H9 (cell line): Measurements from ENCODE around the gene GSX1. TPM values are rescaled to one million over a fixed set of nuclear protein-coding genes. Genes with fewer than 3 reads are reported as not detected.

ENCODE experiments used
- DNase-seq: peaks from one replicate; pipeline ENCODE4 v3.0.0-alpha.2; 2017
- H2AFZ ChIP-seq: one replicate; pipeline ENCODE4 v1.6.1; 2013; ENCODE audit warnings: mild to moderate bottlenecking, low read length, control low read depth, moderate library complexity
- H2AK5ac ChIP-seq: 2 replicates; pipeline ENCODE4 v1.6.1; 2013; ENCODE audit warnings: low read length, control low read depth, mixed read lengths; ENCODE audit not compliant: insufficient read length
- H2BK120ac ChIP-seq: one replicate; pipeline ENCODE4 v1.6.1; 2013; ENCODE audit warnings: low read depth, mild to moderate bottlenecking, low read length, control low read depth, inconsistent platforms; ENCODE audit not compliant: poor library complexity, severe bottlenecking
- H2BK12ac ChIP-seq: 2 replicates; pipeline ENCODE4 v1.6.1; 2013; ENCODE audit warnings: low read length, control low read depth, mixed read lengths, low read depth; ENCODE audit not compliant: insufficient read length
- H2BK15ac ChIP-seq: 2 replicates; pipeline ENCODE4 v1.6.1; 2013; ENCODE audit warnings: low read depth, low read length, control low read depth
- H2BK20ac ChIP-seq: one replicate; pipeline ENCODE4 v1.6.1; 2013; ENCODE audit warnings: low read depth, mild to moderate bottlenecking, low read length, control low read depth, inconsistent platforms; ENCODE audit not compliant: poor library complexity, severe bottlenecking
- H2BK5ac ChIP-seq: 2 replicates; pipeline ENCODE4 v1.6.1; 2013; ENCODE audit warnings: low read length, control low read depth, mixed read lengths; ENCODE audit not compliant: insufficient read length
- H3K14ac ChIP-seq: 2 replicates; pipeline ENCODE4 v1.6.1; 2013; ENCODE audit warnings: low read length, control low read depth; ENCODE audit not compliant: insufficient read depth
- H3K18ac ChIP-seq: 2 replicates; pipeline ENCODE4 v1.6.1; 2013; ENCODE audit warnings: low read depth, mild to moderate bottlenecking, mixed read lengths, low read length, control low read depth; ENCODE audit not compliant: insufficient read length
- H3K23ac ChIP-seq: 2 replicates; pipeline ENCODE4 v1.6.1; 2013; ENCODE audit warnings: low read length, control low read depth, mixed read lengths, low read depth; ENCODE audit not compliant: insufficient read length
- H3K23me2 ChIP-seq: 2 replicates; pipeline ENCODE4 v1.6.1; 2013; ENCODE audit warnings: low read depth, mild to moderate bottlenecking, mixed read lengths, low read length, control low read depth; ENCODE audit not compliant: insufficient read length, poor library complexity, severe bottlenecking
- H3K27ac ChIP-seq: 2 replicates; pipeline ENCODE4 v1.5.1; 2013; ENCODE audit warnings: low read length, control low read depth, mixed read lengths, low read depth; ENCODE audit not compliant: insufficient read length
- H3K27me3 ChIP-seq: 2 replicates; pipeline ENCODE4 v1.6.1; 2013; ENCODE audit warnings: low read length, control low read depth, inconsistent platforms; ENCODE audit not compliant: insufficient read depth
- H3K4ac ChIP-seq: 2 replicates; pipeline ENCODE4 v1.6.1; 2013; ENCODE audit warnings: low read depth, mild to moderate bottlenecking, control low read depth, inconsistent platforms, low read length, moderate library complexity
- H3K4me1 ChIP-seq: 2 replicates; pipeline ENCODE4 v1.6.1; 2013; ENCODE audit warnings: low read length, control low read depth, inconsistent platforms; ENCODE audit not compliant: insufficient read depth
- H3K4me2 ChIP-seq: 2 replicates; pipeline ENCODE4 v1.6.1; 2013; ENCODE audit warnings: low read length, control low read depth, mixed read lengths; ENCODE audit not compliant: insufficient read length, insufficient read depth
- H3K56ac ChIP-seq: 2 replicates; pipeline ENCODE4 v1.6.1; 2013; ENCODE audit warnings: low read depth, mild to moderate bottlenecking, mixed read lengths, low read length, control low read depth; ENCODE audit not compliant: insufficient read length
- H3K79me1 ChIP-seq: 2 replicates; pipeline ENCODE4 v1.6.1; 2013; ENCODE audit warnings: low read depth, mild to moderate bottlenecking, moderate library complexity, low read length, control low read depth, inconsistent platforms; ENCODE audit not compliant: insufficient read depth, poor library complexity, severe bottlenecking
- H3K79me2 ChIP-seq: 2 replicates; pipeline ENCODE4 v1.6.1; 2013; ENCODE audit warnings: low read length, control low read depth, inconsistent platforms; ENCODE audit not compliant: insufficient read depth
- H3K9ac ChIP-seq: 2 replicates; pipeline ENCODE4 v1.6.1; 2013; ENCODE audit warnings: low read length, control low read depth, mixed read lengths; ENCODE audit not compliant: insufficient read length; ENCODE audit errors: extremely low read depth
- H3K9me3 ChIP-seq: one replicate; pipeline ENCODE4 v1.6.1; 2013; ENCODE audit warnings: low read depth, low read length, inconsistent platforms; ENCODE audit not compliant: control insufficient read depth
- H3T11ph ChIP-seq: one replicate; pipeline ENCODE4 v1.6.1; 2013; ENCODE audit warnings: mild to moderate bottlenecking, low read length, control low read depth, inconsistent platforms
- H4K20me1 ChIP-seq: one replicate; pipeline ENCODE4 v1.6.1; 2013; ENCODE audit not compliant: control insufficient read depth, insufficient read length, insufficient read depth
- H4K5ac ChIP-seq: 2 replicates; pipeline ENCODE4 v1.6.1; 2013; ENCODE audit warnings: low read depth, mild to moderate bottlenecking, mixed read lengths, low read length, control low read depth; ENCODE audit not compliant: insufficient read length
- H4K8ac ChIP-seq: replicated peaks from 2 replicates; pipeline ENCODE4 v1.6.1; 2013; ENCODE audit warnings: low read length, control low read depth, mixed read lengths, low read depth; ENCODE audit not compliant: insufficient read length
- H4K91ac ChIP-seq: 2 replicates; pipeline ENCODE4 v1.6.1; 2013; ENCODE audit warnings: low read depth, mild to moderate bottlenecking, moderate library complexity, mixed read lengths, low read length, control low read depth; ENCODE audit not compliant: insufficient read length
- H3K27ac Mint-ChIP-seq, 3 experiments: 2 replicates in 2 of 3; 3 replicates in 1 of 3; pipeline ENCODE4 v1.8.0; 2020 to 2021; ENCODE audit warnings: mixed read lengths in 3 of 3, mild to moderate bottlenecking in 1 of 3, moderate library complexity in 1 of 3
- H3K27me3 Mint-ChIP-seq: 2 replicates; pipeline ENCODE4 v1.8.0; 2021; ENCODE audit warnings: low read depth, mild to moderate bottlenecking, moderate library complexity, mixed read lengths
- H3K36me3 Mint-ChIP-seq, 3 experiments: 2 replicates in 2 of 3; 3 replicates in 1 of 3; pipeline ENCODE4 v1.8.0; 2020 to 2021; ENCODE audit warnings: low read depth in 3 of 3, mixed read lengths in 3 of 3; ENCODE audit not compliant: insufficient read depth in 1 of 3
- H3K4me1 Mint-ChIP-seq, 2 experiments: 2 replicates each; pipeline ENCODE4 v1.8.0; 2020; ENCODE audit warnings: mixed read lengths in 2 of 2
- H3K4me3 Mint-ChIP-seq, 2 experiments: 2 replicates in 1 of 2; 3 replicates in 1 of 2; pipeline ENCODE4 v1.8.0; 2020 to 2021; ENCODE audit warnings: mild to moderate bottlenecking in 2 of 2, mixed read lengths in 2 of 2, moderate library complexity in 1 of 2
- H3K9me3 Mint-ChIP-seq, 2 experiments: 2 replicates in 1 of 2; 3 replicates in 1 of 2; pipeline ENCODE4 v1.8.0; 2020; ENCODE audit warnings: mild to moderate bottlenecking in 2 of 2, mixed read lengths in 2 of 2, moderate library complexity in 1 of 2
- CTCF ChIP-seq: fragments of 200-600 bp; sonication (generic); conservative IDR thresholded peaks from 3 replicates; pipeline ENCODE4 v1.8.0; 2021; ENCODE audit warnings: antibody characterized with exemption, mild to moderate bottlenecking
- WGBS: extraction: QIAGEN DNeasy Blood & Tissue Kit; methylation state at CpG from one replicate; pipeline ENCODE4 v1.1.7; 2013; ENCODE audit warnings: missing lambda C conversion rate, low lambda C conversion rate, mixed read lengths; ENCODE audit not compliant: insufficient read length; ENCODE audit errors: extremely low coverage; 5-methylcytosine and 5-hydroxymethylcytosine counted together
- total RNA-seq: library from RNA; stranded (reverse); gene quantifications from 2 replicates; pipeline ENCODE4 v1.2.1, GENCODE V29; 2021

The GSX1 gene
- total RNA-seq, 1 experiment from 2014 or later: not detected

DNA sequence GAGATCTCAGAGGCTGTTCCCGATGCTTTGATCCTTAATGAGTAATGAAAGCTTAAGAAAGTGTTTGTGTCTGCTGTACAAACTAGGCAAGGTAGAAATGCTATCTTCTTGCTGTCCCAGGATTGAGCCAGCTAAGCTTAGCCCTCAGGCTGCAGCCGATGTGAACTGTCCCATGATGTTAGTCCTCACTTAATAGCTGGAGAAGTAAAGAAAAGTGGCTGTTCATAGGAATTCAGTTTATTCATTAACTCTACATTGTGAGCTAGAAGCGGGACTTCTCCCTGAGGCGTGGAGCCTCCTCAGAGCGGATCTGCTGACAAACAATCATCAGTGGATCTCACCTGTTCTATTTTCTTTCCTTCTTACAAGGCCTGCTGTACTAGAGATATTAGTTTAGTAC lies 10.1 kb upstream of the GSX1 start:
- no peak overlapping the region for H3K27ac Mint-ChIP-seq
- Histone ChIP-seq H2BK5ac (no peak overlapping the region), H4K8ac (no peak overlapping the region), H3K27me3 (peaks cover 4% of the 10 kb centered on the region; the same call in 1 of the 2 replicates), H2BK20ac (no peak overlapping the region), H2AFZ (no peak overlapping the region), H3K27ac (no peak overlapping the region), H4K91ac (no peak overlapping the region), H3K14ac (no peak overlapping the region), H3K9me3 (no peaks in the 10 kb centered on the region), H3K4me1 (no peaks in the 10 kb centered on the region), H2BK120ac (no peak overlapping the region), H3K23me2 (no peaks in the 10 kb centered on the region), H3K18ac (no peak overlapping the region), H4K20me1 (no peaks in the 10 kb centered on the region), H2AK5ac (no peak overlapping the region), H3K79me2 (no peaks in the 10 kb centered on the region), H3K79me1 (no peaks in the 10 kb centered on the region), H3K9ac (no peak overlapping the region), H4K5ac (no peak overlapping the region), H2BK12ac (no peak overlapping the region), H3K4ac (no peak overlapping the region), H2BK15ac (no peak overlapping the region), H3K56ac (no peak overlapping the region), H3T11ph (no peak overlapping the region), H3K23ac (no peak overlapping the region), H3K4me2 (no peak overlapping the region)
- no peak for TF ChIP-seq CTCF
- H3K36me3 Mint-ChIP-seq: no peaks in the 10 kb centered on the region
- no CpG with 5 or more reads among the region's 5 CpGs for WGBS
- H3K27me3 Mint-ChIP-seq: peaks cover 92% of the 10 kb centered on the region
- H3K4me1 Mint-ChIP-seq: peaks cover 14 to 24% of the 10 kb centered on the region in 2 experiments
- no peaks in the 10 kb centered on the region for H3K9me3 Mint-ChIP-seq
- no peak for DNase-seq
- no peak overlapping the region for H3K4me3 Mint-ChIP-seq
